RWPE1 (cell line): ENCODE results near the gene LIPT2.

Source experiments
- CTCF ChIA-PET: fragments of 350-600 bp; sonication (Branson Sonifier 250); formaldehyde crosslinking; extraction: SDS; loops from one replicate; lab custom pipeline; 2021; lab: Yijun Ruan, JAX
- POLR2A ChIA-PET: fragments of 400-600 bp; formaldehyde crosslinking; extraction: SDS; loops from one replicate; lab custom pipeline; 2020; ENCODE audit warnings: antibody characterized with exemption; ENCODE audit not compliant: low non-redundant PET; lab: Yijun Ruan, JAX
- DNase-seq: peaks from one replicate; pipeline ENCODE4 v3.0.0; 2012; ENCODE audit warnings: low spot score
- H3K27ac ChIP-seq: fragments of 450-650 bp; 2 replicates; pipeline ENCODE4 v1.5.1; 2017
- TF ChIP-seq, protein P1 (sequence below): fragments of 450-650 bp; conservative IDR thresholded peaks from 2 replicates; pipeline ENCODE4 v1.5.1; 2017; ENCODE audit warnings: low read depth, mild to moderate bottlenecking

LIPT2 gene

DNA sequence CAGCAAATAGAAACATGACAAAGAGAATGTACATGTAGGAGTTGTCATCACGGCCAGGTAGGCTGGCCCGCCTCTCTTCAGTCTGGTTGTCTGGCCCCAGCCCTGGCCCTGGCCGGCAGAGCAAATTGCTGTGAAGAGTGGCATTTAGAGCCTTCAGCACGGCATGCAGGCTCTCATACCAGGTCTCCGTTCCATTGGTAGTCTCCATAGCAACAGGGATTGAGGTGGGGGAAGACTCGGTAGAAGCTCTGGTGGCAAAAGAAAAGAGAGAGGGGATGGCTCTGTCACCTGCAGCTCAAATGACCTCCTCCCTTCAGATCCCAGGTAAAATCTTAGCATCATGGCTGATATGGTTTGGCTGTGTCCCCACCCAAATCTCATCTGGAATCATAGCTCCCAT, 36.2 kb downstream of the LIPT2 start:
- H3K27ac ChIP-seq, result no peak overlapping the region
- ChIA-PET POLR2A (no interaction called here), CTCF (interaction anchor here (1.3 kb wide), 1 partner anchor 113 kb away, joined by 3 read pairs; no protein-coding TSS in a partner anchor)
- DNase-seq, result no peak
- TF ChIP-seq, protein P1, sequence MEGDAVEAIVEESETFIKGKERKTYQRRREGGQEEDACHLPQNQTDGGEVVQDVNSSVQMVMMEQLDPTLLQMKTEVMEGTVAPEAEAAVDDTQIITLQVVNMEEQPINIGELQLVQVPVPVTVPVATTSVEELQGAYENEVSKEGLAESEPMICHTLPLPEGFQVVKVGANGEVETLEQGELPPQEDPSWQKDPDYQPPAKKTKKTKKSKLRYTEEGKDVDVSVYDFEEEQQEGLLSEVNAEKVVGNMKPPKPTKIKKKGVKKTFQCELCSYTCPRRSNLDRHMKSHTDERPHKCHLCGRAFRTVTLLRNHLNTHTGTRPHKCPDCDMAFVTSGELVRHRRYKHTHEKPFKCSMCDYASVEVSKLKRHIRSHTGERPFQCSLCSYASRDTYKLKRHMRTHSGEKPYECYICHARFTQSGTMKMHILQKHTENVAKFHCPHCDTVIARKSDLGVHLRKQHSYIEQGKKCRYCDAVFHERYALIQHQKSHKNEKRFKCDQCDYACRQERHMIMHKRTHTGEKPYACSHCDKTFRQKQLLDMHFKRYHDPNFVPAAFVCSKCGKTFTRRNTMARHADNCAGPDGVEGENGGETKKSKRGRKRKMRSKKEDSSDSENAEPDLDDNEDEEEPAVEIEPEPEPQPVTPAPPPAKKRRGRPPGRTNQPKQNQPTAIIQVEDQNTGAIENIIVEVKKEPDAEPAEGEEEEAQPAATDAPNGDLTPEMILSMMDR, result no peak

DNA sequence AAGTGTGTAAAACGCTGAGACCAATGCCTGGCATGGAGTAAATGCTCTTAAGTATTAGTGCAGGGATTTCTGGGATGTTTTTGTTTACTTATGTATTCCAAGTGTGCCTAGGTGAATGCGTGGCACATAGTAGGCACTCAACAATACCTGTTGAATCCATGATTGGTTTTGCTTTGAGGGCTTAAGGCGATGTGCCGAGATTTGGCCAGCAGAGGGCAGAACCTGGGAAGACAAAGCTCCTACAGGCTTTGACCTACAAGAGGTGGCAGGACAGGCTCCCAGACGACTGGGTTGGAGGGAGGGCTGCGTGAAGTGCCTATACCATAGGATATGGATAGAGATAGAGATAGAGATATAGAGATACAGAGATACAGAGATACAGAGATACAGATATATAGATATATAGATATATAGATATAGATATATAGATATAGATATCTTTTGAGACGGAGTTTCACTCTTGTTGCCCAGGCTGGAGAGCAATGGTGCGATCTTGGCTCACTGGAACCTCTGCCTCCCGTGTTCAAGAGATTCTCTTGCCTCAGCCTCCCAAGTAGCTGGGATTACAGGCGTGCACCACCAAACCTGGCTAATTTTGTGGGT, 40.0 kb downstream of the LIPT2 start:
- peak; percentile 69 for DNase-seq
- POLR2A ChIA-PET, result interaction anchor here (1.7 kb wide), 1 partner anchor 117 kb away, joined by 4 read pairs; no protein-coding TSS in a partner anchor
- no peak overlapping the region for H3K27ac ChIP-seq
- CTCF ChIA-PET, result interaction anchor here (0.6 to 7.7 kb wide), 19 partner anchors 8 to 698 kb away, joined by 3 to 150 read pairs (median 3); partner anchors contain the start of gene LIPT2
- TF ChIP-seq, protein P1, result peak; percentile 76

DNA sequence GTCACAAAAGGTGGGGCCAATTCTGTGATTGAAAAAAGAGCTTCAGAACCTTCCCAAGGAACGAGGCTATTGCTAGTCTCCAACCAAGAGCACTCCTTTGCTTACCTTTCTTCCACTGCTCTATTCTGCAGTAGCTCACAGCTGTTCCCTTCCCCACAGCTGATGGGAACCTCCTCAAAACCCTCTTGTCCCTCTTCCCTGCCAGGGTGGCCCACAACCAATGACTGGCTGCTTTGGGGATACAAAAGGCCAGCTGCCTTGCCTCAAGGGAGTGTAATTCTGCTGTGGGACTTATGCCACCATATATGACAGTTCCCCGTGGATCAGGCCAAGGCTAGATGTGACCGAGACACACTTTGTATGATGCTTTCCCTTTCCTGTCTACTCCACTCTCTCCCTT, 41.2 kb downstream of the LIPT2 start:
- no peak overlapping the region for H3K27ac ChIP-seq
- no peak for DNase-seq
- TF ChIP-seq, protein P1, result no peak
- ChIA-PET CTCF (interaction anchor here (0.7 to 7.7 kb wide), 4 partner anchors 11 to 197 kb away, joined by 3 to 150 read pairs (median 14); no protein-coding TSS in a partner anchor), POLR2A (interaction anchor here (1.7 kb wide), 1 partner anchor 118 kb away, joined by 4 read pairs; no protein-coding TSS in a partner anchor)

DNA sequence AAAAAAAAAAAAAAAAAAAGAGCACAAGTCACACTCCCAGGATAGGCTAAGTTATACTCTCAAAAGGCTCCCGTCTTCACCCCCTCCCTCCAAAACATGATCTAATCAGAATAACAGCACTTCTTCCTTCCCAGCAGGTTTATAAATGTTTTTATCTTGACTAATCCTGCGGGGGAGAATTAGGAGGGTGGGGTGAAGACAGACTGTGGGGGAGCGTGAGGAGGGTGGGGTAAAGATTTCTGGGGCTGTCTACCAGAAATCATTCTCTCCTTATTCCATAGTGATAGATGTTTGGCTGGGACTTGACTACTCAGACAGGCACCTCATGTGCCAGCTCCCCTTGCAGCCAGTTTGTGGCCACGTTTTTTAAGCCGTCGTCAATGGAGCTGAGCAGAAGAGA, 43.2 kb downstream of the LIPT2 start:
- no peak for DNase-seq
- POLR2A ChIA-PET, result no interaction called here
- no peak overlapping the region for H3K27ac ChIP-seq
- CTCF ChIA-PET, result interaction anchor here (0.6 to 7.7 kb wide), 9 partner anchors 12 to 397 kb away, joined by 3 to 150 read pairs (median 5); no protein-coding TSS in a partner anchor
- TF ChIP-seq, protein P1, result no peak

DNA sequence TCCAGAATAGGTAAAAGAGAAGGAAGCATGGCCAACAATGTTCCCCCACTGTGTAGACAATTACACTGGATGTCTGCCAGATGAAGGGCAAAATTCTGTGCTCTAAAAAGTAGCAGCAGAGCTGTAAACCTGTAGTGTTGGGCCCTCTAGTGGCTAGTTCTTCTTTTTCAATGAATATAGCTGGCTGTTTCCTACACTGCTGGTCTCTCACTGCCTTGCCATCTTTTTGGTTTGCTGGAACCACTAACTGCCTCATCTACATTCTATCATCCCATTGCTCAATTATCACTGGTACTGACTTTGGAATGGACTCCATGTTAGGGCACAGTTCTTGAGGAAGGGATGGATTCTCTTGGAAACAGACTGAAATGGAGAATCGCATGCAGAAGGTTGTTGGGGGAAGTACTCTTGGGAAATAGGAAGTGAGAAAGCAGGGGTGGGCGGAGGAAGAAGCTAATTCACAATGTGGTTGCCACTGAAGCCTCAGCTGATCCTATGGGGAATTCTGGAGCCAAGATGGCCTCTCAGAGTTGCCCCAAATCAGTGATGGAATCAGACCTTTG, 44.1 kb downstream of the LIPT2 start:
- ChIA-PET CTCF (interaction anchor here (0.5 to 7.7 kb wide), 17 partner anchors 11 to 398 kb away, joined by 3 to 150 read pairs (median 4); no protein-coding TSS in a partner anchor), POLR2A (no interaction called here)
- peak; percentile 50 for DNase-seq

DNA sequence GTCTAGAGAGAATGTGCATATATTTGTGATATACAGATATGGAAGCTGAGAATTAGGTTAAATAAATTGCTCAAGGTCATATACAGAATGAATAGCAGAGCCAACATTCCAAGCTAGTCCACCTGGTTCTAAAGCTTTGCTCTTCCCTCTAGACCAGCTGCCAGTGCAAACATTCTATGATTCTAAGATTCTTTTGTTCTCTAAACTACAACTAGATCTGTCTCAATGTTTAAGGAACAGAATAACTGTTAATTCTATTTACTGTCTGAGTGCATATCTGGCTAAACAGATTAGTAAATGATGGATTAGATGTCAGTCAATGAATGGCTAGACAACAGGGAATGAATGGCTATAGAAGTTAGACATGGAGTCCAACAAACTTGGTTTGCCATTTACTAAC, 45.8 kb downstream of the LIPT2 start:
- CTCF ChIA-PET, result interaction anchor here (1.0 to 1.2 kb wide), 2 partner anchors 58 to 192 kb away, joined by 4 read pairs; no protein-coding TSS in a partner anchor
- POLR2A ChIA-PET, result no interaction called here

More for the DNA sequence above, 44.1 kb downstream of the LIPT2 start:
- no peak overlapping the region for H3K27ac ChIP-seq
- TF ChIP-seq, protein P1, result peak; percentile 64

More for the DNA sequence above, 45.8 kb downstream of the LIPT2 start:
- TF ChIP-seq, protein P1, result no peak
- no peak overlapping the region for H3K27ac ChIP-seq
- no peak for DNase-seq
